Mucosa of gallbladder (tissue), 1 donor: ENCODE measurements around the gene WIPI1. TPM values are rescaled to one million over a fixed set of nuclear protein-coding genes. Genes with fewer than 3 reads are reported as not detected.
A peak's percentile ranks its signal among the peaks of the same experiment; 100 is the strongest.

Source experiments
- DNase-seq: peaks from one replicate; pipeline ENCODE4 v3.0.0-alpha.2; 2020; ENCODE audit warnings: low spot score
- total RNA-seq: library from RNA; stranded (reverse); gene quantifications from one replicate; pipeline ENCODE4 v1.2.1, GENCODE V29; 2021
- donor health status: DM: no; HTN: no; CAD: no.

The WIPI1 gene
- total RNA-seq, 1 donor from 2014 or later = 61.9 TPM

GRCh38 chr17:68439656-68440290 lies 17.5 kb downstream of the WIPI1 start:
- no peak for DNase-seq

- DNase-seq = peak; percentile 49
Observed at GRCh38 chr17:68437979-68438822, 19.1 kb downstream of the WIPI1 start.

- peak; percentile 81 for DNase-seq
Observed at GRCh38 chr17:68435876-68436842, 21.1 kb downstream of the WIPI1 start.

GRCh38 chr17:68435361-68435760 lies 21.9 kb downstream of the WIPI1 start:
- no peak for DNase-seq

GRCh38 chr17:68433911-68434508 lies 23.3 kb downstream of the WIPI1 start:
- DNase-seq = no peak

GRCh38 chr17:68433211-68433610 lies 24.1 kb downstream of the WIPI1 start:
- no peak for DNase-seq

- DNase-seq = no peak
Observed at GRCh38 chr17:68432086-68432864, 25.0 kb downstream of the WIPI1 start.

- no peak for DNase-seq
Observed at GRCh38 chr17:68431661-68432071, 25.6 kb downstream of the WIPI1 start.

GRCh38 chr17:68431045-68431608 lies 26.2 kb downstream of the WIPI1 start:
- DNase-seq = no peak

- no peak for DNase-seq
Observed at GRCh38 chr17:68429881-68430280, 27.4 kb downstream of the WIPI1 start.

GRCh38 chr17:68428498-68429172 lies 28.7 kb downstream of the WIPI1 start:
- no peak for DNase-seq

GRCh38 chr17:68427575-68427974 lies 29.7 kb downstream of the WIPI1 start:
- DNase-seq = no peak

GRCh38 chr17:68425979-68426378 lies 31.3 kb downstream of the WIPI1 start:
- DNase-seq = no peak

GRCh38 chr17:68424861-68425260 lies 32.4 kb downstream of the WIPI1 start:
- DNase-seq = no peak

GRCh38 chr17:68424203-68424602 lies 33.1 kb downstream of the WIPI1 start:
- no peak for DNase-seq

- DNase-seq = no peak
Observed at GRCh38 chr17:68423251-68423650, 34.0 kb downstream of the WIPI1 start.

GRCh38 chr17:68422821-68423220 lies 34.5 kb downstream of the WIPI1 start:
- DNase-seq = no peak

- no peak for DNase-seq
Observed at GRCh38 chr17:68421486-68421885, 35.8 kb downstream of the WIPI1 start.

GRCh38 chr17:68420065-68420464 lies 37.2 kb downstream of the WIPI1 start:
- no peak for DNase-seq

- no peak for DNase-seq
Observed at GRCh38 chr17:68418876-68419275, 38.4 kb downstream of the WIPI1 start.
